HEK293 (cell line): ENCODE data around the gene C2orf78.

Experiments used
- CTCF ChIA-PET: fragments of 350-600 bp; formaldehyde crosslinking; extraction: SDS; loops from one replicate; lab custom pipeline; 2021; ENCODE audit warnings: antibody characterized with exemption; lab: Yijun Ruan, JAX
- POLR2A ChIA-PET: fragments of 300-600 bp; formaldehyde crosslinking; extraction: SDS; loops from one replicate; lab custom pipeline; 2020; ENCODE audit warnings: antibody characterized with exemption, inconsistent platforms; lab: Yijun Ruan, JAX
- H3K27ac ChIP-seq: fragments of 200-500 bp; sonication (Bioruptor generic); 2 replicates; pipeline ENCODE4 v1.5.1; 2014; ENCODE audit warnings: low read depth, low read length, control low read depth, inconsistent platforms; ENCODE audit errors: extremely low read depth
- H3K36me3 ChIP-seq, 2 experiments: fragments of 200-500 bp in 1 of 2; sonication (Bioruptor generic) in 1 of 2; 1 replicate in 1 of 2; 2 replicates in 1 of 2; pipeline ENCODE4 v1.5.1; 2014 to 2017; ENCODE audit warnings: inconsistent platforms in 2 of 2, low read length in 2 of 2; ENCODE audit not compliant: control insufficient read depth in 2 of 2, insufficient read depth in 1 of 2
- H3K4me1 ChIP-seq: fragments of 200-500 bp; sonication (Bioruptor generic); 2 replicates; pipeline ENCODE4 v1.5.1; 2014; ENCODE audit warnings: mild to moderate bottlenecking, low read length, inconsistent platforms; ENCODE audit not compliant: control insufficient read depth, insufficient read depth
- H3K4me3 ChIP-seq: 2 replicates; pipeline ENCODE4 v1.5.1; 2011; ENCODE audit warnings: low read depth, mild to moderate bottlenecking, control low read depth, low read length, moderate library complexity
- H3K9me3 ChIP-seq: fragments of 200-500 bp; sonication (Bioruptor generic); 2 replicates; pipeline ENCODE4 v1.5.1; 2014; ENCODE audit warnings: low read depth, low read length, inconsistent platforms; ENCODE audit not compliant: control insufficient read depth, insufficient read depth
- GLIS2 ChIP-seq: fragments of 450-650 bp; formaldehyde crosslinking; IDR thresholded peaks from 2 replicates; pipeline ENCODE4 v1.5.1; 2016; ENCODE audit warnings: missing biosample characterization, missing genetic modification characterization
- ZBTB8A ChIP-seq: fragments of 450-650 bp; formaldehyde crosslinking; IDR thresholded peaks from 2 replicates; pipeline ENCODE4 v1.5.1; 2016; ENCODE audit warnings: missing biosample characterization, missing genetic modification characterization
- ZIC2 ChIP-seq: fragments of 450-650 bp; formaldehyde crosslinking; IDR thresholded peaks from 2 replicates; pipeline ENCODE4 v1.5.1; 2016; ENCODE audit warnings: missing biosample characterization, missing genetic modification characterization
- ZNF138 ChIP-seq: fragments of 450-650 bp; formaldehyde crosslinking; IDR thresholded peaks from 2 replicates; pipeline ENCODE4 v1.5.1; 2016; ENCODE audit warnings: missing biosample characterization, missing genetic modification characterization, borderline replicate concordance
- ZNF146 ChIP-seq: fragments of 450-650 bp; formaldehyde crosslinking; IDR thresholded peaks from 2 replicates; pipeline ENCODE4 v1.5.1; 2016; ENCODE audit warnings: missing biosample characterization, missing genetic modification characterization
- ZNF16 ChIP-seq: fragments of 450-650 bp; formaldehyde crosslinking; IDR thresholded peaks from 2 replicates; pipeline ENCODE4 v1.5.1; 2016; ENCODE audit warnings: low read depth, missing biosample characterization, missing genetic modification characterization
- ZNF530 ChIP-seq: fragments of 450-650 bp; formaldehyde crosslinking; IDR thresholded peaks from 2 replicates; pipeline ENCODE4 v1.5.1; 2016; ENCODE audit warnings: low read depth, missing biosample characterization, missing genetic modification characterization
- ZNF830 ChIP-seq: fragments of 450-650 bp; IDR thresholded peaks from 2 replicates; pipeline ENCODE4 v1.5.0; 2018; ENCODE audit warnings: missing biosample characterization, missing genetic modification characterization, low read depth, mild to moderate bottlenecking, moderate library complexity
- TF ChIP-seq, protein P1 (sequence below): fragments of 450-650 bp; formaldehyde crosslinking; conservative IDR thresholded peaks from 2 replicates; pipeline ENCODE4 v1.5.1; 2016; ENCODE audit warnings: low read depth, missing biosample characterization, missing genetic modification characterization
- TF ChIP-seq, protein P2 (sequence below): fragments of 450-650 bp; formaldehyde crosslinking; IDR thresholded peaks from 2 replicates; pipeline ENCODE4 v1.5.0; 2017; ENCODE audit warnings: missing biosample characterization, missing genetic modification characterization, borderline replicate concordance
- TF ChIP-seq, protein P3 (sequence below): sonication (generic); formaldehyde crosslinking; IDR thresholded peaks from 2 replicates; pipeline ENCODE4 v1.8.1; 2022; ENCODE audit warnings: mild to moderate bottlenecking, moderate library complexity, missing genetic modification reagents
- TF ChIP-seq, protein P4 (sequence below): fragments of 450-650 bp; formaldehyde crosslinking; IDR thresholded peaks from 2 replicates; pipeline ENCODE4 v1.5.1; 2016; ENCODE audit warnings: missing biosample characterization, missing genetic modification characterization
- TF ChIP-seq, protein P5 (sequence below): fragments of 450-650 bp; formaldehyde crosslinking; IDR thresholded peaks from 2 replicates; pipeline ENCODE4 v1.5.1; 2016; ENCODE audit warnings: missing biosample characterization, missing genetic modification characterization, low read depth
- TF ChIP-seq, protein P6 (sequence below): fragments of 450-650 bp; formaldehyde crosslinking; IDR thresholded peaks from 2 replicates; pipeline ENCODE4 v1.5.1; 2016; ENCODE audit warnings: missing biosample characterization, missing genetic modification characterization

C2orf78 gene

DNA sequence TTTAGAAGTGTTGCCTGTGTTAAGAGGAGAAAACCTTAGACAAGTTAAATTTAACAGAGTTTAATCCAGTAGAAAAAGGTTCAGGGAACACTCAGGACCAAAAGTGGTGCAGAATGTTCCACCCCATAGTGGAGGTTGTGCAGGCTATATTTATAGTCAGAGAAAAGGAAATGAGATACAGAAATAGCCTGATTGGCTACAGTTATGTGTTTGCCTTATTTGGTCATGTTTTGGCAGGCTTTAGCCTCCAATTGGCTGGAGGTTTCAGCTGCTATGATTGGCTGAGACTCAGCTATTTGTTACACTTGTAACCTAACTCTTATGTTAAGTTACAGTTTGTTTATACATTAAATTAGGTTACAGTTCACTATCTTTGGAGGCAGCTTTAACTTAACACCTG lies 48.9 kb downstream of the C2orf78 start:
- TF ChIP-seq ZNF146 (tag by site-specific recombination) = no peak
- ChIA-PET CTCF (interaction anchor here (0.6 to 0.9 kb wide), 2 partner anchors 11 to 185 kb away, joined by 3 to 5 read pairs; no protein-coding TSS in a partner anchor), POLR2A (interaction anchor here (0.7 kb wide), 1 partner anchor 17 kb away, joined by 3 read pairs; no protein-coding TSS in a partner anchor)
- no peak overlapping the region for H3K4me3 ChIP-seq
- H3K27ac ChIP-seq = no peak overlapping the region
- H3K4me1 ChIP-seq = 0 out of 2 replicates have a peak, but pooled peaks cover 4% of the 10 kb centered on the region
- H3K36me3 ChIP-seq = peaks cover 21 to 62% of the 10 kb centered on the region in 2 experiments
- H3K9me3 ChIP-seq = no peaks in the 10 kb centered on the region

DNA sequence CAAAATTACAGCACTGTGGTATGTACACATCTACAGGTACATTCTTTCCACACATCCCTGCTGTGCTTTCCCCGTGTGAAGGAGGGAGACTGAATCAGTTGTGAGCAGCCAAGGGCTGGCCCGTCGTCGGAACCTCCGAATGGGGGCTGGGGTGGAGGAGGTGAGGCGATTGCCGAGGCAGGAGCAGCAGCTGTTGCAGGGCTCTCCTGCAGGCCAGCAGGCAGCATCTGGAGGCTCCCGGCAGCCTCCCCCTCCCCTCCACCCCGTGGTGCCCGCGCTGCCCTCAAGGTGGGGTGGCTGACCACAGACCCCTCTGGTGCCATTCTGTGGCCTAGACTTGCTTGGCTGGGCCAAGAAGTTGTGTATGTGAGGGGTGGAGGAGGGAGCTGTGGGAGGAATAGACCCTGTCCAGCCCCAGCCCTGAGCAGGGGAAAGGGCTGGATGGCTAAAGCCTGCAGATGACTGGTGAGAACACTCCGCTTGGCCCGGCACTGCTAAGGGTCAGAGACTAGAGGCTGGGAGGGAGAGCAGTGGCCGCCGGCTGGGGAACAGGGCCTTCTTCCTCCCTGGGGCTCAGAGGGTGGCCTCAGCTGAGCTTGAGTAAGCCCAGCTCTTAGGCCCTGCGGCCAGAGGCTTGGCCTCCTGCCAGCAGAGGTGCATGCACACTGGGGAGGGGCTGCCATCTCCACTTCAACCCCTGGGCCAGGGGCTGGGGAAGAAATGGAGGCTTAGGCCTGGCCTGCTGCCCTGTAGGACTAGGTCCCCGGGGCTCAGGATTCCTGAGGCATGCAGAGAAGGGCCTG lies 52.4 kb downstream of the C2orf78 start:
- H3K27ac ChIP-seq = no peak overlapping the region
- CTCF ChIA-PET = interaction anchor here (1.0 kb wide), 1 partner anchor 12 kb away, joined by 6 read pairs; no protein-coding TSS in a partner anchor
- H3K9me3 ChIP-seq = no peaks in the 10 kb centered on the region
- POLR2A ChIA-PET = no interaction called here
- H3K4me1 ChIP-seq = no peaks in the 10 kb centered on the region
- no peak overlapping the region for H3K4me3 ChIP-seq
- H3K36me3 ChIP-seq = peaks cover 27 to 79% of the 10 kb centered on the region in 2 experiments
- TF ChIP-seq ZIC2 (tag by site-specific recombination) (peak; percentile 32), ZNF138 (tag by site-specific recombination) (no peak), ZNF16 (tag by site-specific recombination) (no peak)
- TF ChIP-seq, protein P1, sequence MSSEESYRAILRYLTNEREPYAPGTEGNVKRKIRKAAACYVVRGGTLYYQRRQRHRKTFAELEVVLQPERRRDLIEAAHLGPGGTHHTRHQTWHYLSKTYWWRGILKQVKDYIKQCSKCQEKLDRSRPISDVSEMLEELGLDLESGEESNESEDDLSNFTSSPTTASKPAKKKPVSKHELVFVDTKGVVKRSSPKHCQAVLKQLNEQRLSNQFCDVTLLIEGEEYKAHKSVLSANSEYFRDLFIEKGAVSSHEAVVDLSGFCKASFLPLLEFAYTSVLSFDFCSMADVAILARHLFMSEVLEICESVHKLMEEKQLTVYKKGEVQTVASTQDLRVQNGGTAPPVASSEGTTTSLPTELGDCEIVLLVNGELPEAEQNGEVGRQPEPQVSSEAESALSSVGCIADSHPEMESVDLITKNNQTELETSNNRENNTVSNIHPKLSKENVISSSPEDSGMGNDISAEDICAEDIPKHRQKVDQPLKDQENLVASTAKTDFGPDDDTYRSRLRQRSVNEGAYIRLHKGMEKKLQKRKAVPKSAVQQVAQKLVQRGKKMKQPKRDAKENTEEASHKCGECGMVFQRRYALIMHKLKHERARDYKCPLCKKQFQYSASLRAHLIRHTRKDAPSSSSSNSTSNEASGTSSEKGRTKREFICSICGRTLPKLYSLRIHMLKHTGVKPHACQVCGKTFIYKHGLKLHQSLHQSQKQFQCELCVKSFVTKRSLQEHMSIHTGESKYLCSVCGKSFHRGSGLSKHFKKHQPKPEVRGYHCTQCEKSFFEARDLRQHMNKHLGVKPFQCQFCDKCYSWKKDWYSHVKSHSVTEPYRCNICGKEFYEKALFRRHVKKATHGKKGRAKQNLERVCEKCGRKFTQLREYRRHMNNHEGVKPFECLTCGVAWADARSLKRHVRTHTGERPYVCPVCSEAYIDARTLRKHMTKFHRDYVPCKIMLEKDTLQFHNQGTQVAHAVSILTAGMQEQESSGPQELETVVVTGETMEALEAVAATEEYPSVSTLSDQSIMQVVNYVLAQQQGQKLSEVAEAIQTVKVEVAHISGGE (tag by site-specific recombination) = no peak
- TF ChIP-seq, protein P2, sequence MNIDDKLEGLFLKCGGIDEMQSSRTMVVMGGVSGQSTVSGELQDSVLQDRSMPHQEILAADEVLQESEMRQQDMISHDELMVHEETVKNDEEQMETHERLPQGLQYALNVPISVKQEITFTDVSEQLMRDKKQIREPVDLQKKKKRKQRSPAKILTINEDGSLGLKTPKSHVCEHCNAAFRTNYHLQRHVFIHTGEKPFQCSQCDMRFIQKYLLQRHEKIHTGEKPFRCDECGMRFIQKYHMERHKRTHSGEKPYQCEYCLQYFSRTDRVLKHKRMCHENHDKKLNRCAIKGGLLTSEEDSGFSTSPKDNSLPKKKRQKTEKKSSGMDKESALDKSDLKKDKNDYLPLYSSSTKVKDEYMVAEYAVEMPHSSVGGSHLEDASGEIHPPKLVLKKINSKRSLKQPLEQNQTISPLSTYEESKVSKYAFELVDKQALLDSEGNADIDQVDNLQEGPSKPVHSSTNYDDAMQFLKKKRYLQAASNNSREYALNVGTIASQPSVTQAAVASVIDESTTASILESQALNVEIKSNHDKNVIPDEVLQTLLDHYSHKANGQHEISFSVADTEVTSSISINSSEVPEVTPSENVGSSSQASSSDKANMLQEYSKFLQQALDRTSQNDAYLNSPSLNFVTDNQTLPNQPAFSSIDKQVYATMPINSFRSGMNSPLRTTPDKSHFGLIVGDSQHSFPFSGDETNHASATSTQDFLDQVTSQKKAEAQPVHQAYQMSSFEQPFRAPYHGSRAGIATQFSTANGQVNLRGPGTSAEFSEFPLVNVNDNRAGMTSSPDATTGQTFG = no peak

DNA sequence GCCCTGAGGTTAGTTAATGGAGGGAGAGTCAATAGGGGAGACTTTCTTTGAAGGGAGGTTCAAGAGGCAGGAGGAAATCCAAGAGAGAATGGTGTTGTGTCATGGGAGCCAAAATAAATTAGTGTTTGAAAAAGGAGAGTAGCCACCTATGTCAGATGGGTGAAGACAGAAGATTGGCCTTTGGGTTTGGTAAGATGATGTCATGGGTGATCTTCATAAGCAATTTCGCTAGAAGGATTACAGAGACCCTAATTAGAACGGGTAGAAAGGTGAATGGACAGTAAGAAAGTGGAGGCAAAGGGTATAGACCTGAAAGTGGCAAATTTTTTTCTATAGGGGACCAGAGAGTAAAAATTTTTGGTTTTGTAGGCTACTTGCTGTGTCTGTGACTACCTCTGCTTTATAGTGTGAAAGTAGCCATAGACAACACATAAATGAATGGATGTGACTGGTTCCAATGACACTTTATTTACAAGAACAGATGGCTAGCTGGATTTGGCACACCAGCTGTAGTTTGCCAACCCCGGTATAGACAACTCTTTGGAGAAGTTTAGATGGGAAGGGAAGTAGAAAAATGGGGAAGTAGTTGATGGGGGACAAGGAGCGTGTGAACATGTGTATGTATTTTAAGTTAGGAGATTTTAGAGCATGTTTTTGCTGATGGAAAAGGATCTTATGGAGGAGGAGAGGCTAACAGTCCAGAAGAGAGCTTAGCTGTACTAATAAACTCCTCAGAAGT lies 54.0 kb downstream of the C2orf78 start:
- POLR2A ChIA-PET = interaction anchor here (2.1 kb wide), 1 partner anchor 10 kb away, joined by 8 read pairs; the partner anchor contains the start of gene STAMBP
- CTCF ChIA-PET = interaction anchor here (0.6 to 2.9 kb wide), 3 partner anchors 11 to 135 kb away, joined by 3 to 20 read pairs (median 3); partner anchors contain the start of gene STAMBP
- Histone ChIP-seq H3K36me3 (peaks cover 19 to 79% of the 10 kb centered on the region in 2 experiments), H3K4me3 (no peak overlapping the region), H3K9me3 (no peaks in the 10 kb centered on the region), H3K4me1 (no peaks in the 10 kb centered on the region; the same call in 1 of the 2 replicates), H3K27ac (no peak overlapping the region)
- TF ChIP-seq ZBTB8A (tag by site-specific recombination) (no peak), ZNF530 (tag by site-specific recombination) (no peak), ZNF830 (tag by site-specific recombination) (no peak), GLIS2 (tag by site-specific recombination) (no peak)
- TF ChIP-seq, protein P3, sequence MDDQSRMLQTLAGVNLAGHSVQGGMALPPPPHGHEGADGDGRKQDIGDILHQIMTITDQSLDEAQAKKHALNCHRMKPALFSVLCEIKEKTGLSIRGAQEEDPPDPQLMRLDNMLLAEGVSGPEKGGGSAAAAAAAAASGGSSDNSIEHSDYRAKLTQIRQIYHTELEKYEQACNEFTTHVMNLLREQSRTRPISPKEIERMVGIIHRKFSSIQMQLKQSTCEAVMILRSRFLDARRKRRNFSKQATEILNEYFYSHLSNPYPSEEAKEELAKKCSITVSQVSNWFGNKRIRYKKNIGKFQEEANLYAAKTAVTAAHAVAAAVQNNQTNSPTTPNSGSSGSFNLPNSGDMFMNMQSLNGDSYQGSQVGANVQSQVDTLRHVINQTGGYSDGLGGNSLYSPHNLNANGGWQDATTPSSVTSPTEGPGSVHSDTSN (CRISPR knock-in tag) = no peak
- TF ChIP-seq, protein P4, sequence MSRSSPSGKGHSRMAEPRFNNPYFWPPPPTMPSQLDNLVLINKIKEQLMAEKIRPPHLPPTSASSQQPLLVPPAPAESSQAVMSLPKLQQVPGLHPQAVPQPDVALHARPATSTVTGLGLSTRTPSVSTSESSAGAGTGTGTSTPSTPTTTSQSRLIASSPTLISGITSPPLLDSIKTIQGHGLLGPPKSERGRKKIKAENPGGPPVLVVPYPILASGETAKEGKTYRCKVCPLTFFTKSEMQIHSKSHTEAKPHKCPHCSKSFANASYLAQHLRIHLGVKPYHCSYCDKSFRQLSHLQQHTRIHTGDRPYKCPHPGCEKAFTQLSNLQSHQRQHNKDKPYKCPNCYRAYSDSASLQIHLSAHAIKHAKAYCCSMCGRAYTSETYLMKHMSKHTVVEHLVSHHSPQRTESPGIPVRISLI (tag by site-specific recombination) = no peak
- TF ChIP-seq, protein P5, sequence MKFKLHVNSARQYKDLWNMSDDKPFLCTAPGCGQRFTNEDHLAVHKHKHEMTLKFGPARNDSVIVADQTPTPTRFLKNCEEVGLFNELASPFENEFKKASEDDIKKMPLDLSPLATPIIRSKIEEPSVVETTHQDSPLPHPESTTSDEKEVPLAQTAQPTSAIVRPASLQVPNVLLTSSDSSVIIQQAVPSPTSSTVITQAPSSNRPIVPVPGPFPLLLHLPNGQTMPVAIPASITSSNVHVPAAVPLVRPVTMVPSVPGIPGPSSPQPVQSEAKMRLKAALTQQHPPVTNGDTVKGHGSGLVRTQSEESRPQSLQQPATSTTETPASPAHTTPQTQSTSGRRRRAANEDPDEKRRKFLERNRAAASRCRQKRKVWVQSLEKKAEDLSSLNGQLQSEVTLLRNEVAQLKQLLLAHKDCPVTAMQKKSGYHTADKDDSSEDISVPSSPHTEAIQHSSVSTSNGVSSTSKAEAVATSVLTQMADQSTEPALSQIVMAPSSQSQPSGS (tag by site-specific recombination) = peak; percentile 79
- TF ChIP-seq, protein P6, sequence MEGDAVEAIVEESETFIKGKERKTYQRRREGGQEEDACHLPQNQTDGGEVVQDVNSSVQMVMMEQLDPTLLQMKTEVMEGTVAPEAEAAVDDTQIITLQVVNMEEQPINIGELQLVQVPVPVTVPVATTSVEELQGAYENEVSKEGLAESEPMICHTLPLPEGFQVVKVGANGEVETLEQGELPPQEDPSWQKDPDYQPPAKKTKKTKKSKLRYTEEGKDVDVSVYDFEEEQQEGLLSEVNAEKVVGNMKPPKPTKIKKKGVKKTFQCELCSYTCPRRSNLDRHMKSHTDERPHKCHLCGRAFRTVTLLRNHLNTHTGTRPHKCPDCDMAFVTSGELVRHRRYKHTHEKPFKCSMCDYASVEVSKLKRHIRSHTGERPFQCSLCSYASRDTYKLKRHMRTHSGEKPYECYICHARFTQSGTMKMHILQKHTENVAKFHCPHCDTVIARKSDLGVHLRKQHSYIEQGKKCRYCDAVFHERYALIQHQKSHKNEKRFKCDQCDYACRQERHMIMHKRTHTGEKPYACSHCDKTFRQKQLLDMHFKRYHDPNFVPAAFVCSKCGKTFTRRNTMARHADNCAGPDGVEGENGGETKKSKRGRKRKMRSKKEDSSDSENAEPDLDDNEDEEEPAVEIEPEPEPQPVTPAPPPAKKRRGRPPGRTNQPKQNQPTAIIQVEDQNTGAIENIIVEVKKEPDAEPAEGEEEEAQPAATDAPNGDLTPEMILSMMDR (tag by site-specific recombination) = no peak
